NCI-H146 (cell line): Measurements from ENCODE around the gene KDM4F.
"Not testable (repeated sequence)": the region's sequence is repeated elsewhere in the genome, so short reads cannot be mapped to it uniquely, and the experiment has no call there.

Experiments
- DNase-seq: peaks from one replicate; lab custom pipeline; 2025; lab: John Stamatoyannopoulos, UW

The KDM4F gene

DNA sequence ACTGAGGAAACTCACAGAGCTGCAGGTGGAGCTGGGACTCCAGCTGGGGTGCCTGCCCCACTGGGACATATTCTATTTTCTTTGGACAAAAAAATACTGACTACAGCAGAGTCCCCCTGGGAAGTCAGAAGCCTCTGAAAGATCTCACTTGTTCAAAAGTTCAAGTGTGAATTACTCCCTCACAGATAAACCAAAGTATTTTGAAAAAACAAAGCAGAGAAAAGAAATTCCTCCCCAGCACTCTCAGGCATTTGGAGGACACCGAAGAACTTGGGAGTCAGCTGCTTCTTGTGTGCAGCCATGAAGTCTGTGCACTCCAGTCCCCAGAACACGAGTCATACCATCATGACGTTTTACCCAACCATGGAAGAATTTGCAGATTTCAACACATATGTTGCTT is at the start of gene KDM4F:
Gene KDM4F, plus strand, starts transcription at position 301 of the 400 bp plus-strand sequence.
- DNase-seq = not testable (repeated sequence)

DNA sequence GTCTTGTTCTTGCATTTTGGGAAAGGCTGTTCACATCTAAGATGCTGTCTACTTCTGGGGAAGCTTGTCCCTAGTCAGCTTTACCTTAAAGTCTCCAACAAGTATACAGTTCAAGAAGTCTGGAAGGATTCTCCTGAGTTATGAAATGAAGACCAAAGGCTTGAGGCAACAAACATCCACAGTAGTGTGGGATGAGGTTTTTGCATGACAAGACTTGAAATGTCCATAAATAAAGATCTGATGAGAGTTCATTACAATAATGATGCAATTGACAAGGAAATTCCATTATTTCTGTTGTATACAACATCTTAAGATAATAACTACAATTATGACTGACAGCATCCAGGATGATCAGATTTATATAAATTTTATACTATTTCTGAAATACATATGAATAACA is 45.5 kb upstream of the KDM4F start:
- no peak for DNase-seq

DNA sequence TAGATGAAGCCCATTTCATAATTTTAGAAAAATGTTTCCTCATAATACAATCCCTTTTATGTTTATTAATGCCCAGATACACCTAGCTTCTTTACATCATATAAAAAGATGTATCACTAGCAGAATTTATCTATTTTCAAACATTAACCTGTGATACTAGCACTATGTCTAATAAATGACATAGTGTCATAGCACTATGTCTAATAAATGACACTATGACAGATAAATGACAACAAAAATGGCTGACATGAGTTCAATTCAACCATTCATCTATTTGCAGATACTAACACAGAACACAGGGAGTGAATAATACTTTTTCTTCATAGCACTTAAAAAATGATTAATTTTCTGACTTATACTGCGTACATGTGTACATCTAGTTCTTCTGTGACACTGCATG is 43.6 kb upstream of the KDM4F start:
- DNase-seq = no peak

DNA sequence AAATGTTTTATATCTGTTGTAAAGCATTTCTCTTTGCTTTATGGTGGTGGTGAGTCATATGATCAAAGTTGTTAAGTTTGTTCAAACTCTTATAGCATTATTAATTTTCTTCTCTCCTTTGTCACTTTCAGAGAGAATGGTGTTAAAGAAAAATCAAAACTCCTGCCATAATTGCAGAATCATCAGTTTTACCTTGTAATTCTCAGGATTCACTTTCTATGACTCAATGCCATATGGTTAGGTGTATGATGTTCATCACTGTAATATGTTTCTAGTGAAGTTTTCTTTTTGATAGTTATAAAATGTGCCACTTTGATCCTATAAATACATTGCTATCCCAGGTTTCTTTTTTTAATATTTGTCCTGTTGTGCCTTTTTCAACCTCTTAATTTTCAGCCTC is 37.8 kb upstream of the KDM4F start:
- DNase-seq = no peak

DNA sequence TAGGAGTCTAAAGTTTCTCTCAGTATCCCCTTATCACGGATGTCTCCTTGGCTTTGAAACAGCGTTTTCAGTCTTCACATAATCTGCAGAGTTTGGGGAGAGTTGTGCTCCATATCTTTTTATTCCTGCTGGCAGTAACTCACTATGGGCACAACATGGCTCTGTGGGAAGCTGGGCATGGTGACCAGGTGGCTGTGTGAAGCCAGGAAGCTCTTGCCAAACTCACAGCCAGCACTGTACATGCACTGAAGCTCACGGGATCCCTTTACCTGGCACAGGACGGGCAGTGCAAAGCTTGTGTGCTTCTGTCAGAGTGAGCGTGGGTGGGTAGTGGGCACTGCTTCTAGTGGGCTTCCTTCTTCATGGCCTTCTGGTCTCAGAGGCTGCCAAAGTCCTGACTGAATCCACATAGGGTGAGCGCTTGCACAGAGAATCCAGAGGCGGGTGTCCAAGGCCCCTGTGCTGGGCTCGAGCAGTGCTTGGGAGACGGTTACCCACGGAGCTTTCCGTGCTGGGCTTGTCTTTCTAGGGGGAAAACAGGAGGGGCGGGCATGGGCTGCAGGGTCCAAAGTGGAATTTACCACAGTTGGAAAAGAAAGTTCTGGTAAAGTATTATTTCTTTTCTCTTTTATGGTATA is 34.9 kb upstream of the KDM4F start:
- DNase-seq = no peak

DNA sequence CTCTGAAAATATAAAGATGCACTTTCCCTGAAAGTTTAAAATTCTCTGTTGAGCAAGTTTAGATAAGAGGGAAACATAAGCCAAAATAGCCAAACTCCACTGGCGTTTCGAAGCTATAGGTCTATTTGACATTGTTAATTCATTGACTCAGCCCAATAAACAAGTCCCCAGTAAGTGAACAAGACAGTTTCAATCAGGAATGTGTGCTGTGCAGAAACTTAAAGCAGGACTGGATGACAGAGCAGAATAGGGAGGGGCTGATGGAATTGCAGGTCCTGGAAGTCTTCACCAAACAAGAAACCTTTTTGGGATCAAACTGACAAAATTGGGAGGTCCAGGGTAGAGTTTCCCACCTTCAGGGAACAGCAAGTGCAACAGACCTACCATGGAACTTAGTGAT is 33.1 kb upstream of the KDM4F start:
- DNase-seq = no peak

DNA sequence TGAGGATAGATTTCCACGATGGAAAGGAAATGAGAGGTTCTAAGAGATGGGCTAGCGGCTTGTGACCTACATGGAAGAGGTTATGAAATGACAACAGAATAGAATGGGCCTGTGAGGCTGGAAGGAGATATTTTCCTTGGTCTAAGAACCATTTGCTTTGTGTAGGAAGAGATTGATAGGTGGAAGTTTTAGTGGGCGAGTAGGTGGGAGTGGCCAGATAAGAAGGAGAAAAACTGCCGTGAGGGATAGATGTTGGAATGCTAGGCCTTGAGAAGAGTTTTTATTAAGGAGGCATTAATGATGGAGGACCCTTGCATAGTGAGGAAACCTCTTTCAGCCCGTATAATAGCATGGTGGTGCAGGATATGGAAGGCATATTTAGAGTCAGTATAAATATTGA is 27.8 kb upstream of the KDM4F start:
- not testable (repeated sequence) for DNase-seq

DNA sequence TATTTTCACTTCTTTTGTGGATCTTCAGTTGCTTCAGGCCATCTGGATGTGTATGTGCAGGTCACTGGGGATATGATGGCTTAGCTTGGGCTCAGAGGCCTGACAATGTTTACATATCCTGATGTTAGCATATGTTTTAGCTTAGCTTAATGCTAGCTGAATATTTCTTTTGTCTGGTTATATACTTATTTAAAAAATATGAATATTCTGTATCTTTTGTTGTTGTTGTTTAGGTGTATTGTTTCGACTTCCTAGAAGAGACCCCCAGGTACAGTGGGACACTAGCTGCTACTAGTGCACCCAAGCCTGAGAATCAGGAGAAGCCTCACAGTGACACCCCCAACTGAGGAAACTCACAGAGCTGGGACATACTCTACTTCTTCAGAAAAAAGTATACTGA is 24.3 kb upstream of the KDM4F start, which contains the start of gene KDM4E:
Gene KDM4E, plus strand, starts transcription at position 301 of the 400 bp plus-strand sequence. CDS start 300 bp downstream, outside the sequence.
- no peak for DNase-seq

DNA sequence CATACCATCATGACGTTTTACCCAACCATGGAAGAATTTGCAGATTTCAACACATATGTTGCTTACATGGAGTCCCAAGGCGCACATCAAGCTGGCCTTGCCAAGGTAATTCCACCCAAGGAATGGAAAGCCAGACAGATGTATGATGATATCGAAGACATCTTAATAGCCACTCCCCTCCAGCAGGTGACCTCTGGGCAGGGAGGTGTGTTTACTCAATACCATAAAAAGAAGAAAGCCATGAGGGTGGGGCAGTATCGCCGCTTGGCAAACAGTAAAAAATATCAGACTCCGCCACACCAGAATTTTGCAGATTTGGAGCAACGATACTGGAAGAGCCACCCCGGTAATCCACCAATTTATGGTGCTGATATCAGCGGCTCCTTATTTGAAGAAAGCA is 23.6 kb upstream of the KDM4F start:
- DNase-seq = not testable (repeated sequence)

DNA sequence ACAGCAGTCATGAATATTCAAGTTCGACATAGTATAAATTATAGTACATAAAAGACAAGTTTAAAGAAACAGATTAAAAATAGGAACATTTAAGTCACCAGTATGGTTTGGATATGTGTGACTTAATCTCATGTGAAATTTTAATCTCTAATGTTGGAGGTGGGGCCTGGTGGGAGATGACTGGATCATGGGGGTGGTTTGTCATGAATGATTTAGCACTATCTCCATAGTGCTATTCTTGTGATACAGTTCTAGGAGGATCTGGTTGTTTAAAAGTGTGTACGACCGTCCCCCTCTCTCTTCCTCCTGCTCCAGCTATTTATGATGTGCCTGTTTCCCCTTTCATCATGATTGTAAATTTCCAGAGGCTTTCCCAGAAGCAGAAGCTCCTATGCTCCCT is 20.9 kb upstream of the KDM4F start:
- DNase-seq = no peak

DNA sequence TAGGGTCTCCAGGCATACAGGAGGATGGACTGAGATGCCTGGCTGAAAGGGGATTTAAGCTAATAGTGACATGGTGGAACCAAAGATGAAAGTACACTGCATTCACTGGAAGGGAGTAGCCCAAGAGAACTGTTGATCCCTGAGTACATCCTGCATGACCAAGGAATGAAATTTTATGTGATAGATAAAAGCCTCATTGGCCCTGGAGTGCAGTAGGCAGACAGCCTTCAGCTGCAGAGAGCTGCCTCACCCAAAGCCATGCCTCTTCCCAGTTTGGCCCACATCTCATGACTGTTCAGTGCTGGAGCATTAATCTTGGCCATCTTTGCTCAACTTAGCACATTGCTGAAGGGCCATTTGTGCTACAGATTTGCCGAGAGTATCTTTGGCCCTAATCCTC is 16.2 kb upstream of the KDM4F start:
- no peak for DNase-seq

DNA sequence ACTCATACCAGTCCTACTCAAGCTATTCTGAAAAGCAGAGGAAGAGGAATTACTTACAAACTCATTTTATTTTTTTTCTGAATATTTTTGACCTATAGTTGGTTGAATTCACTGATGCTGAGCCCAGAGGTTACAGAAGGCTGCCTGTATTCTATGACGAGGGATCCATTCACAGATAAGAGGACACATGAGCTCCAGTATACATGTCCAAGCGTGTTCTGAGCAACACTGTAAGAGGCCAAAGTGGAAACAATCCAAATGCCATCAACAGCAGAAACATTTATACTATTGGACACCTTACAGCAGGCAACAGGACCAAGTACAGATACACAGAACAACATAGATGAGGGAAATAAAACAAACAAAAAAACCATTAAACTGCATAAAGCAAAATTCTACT is 13.9 kb upstream of the KDM4F start:
- no peak for DNase-seq

DNA sequence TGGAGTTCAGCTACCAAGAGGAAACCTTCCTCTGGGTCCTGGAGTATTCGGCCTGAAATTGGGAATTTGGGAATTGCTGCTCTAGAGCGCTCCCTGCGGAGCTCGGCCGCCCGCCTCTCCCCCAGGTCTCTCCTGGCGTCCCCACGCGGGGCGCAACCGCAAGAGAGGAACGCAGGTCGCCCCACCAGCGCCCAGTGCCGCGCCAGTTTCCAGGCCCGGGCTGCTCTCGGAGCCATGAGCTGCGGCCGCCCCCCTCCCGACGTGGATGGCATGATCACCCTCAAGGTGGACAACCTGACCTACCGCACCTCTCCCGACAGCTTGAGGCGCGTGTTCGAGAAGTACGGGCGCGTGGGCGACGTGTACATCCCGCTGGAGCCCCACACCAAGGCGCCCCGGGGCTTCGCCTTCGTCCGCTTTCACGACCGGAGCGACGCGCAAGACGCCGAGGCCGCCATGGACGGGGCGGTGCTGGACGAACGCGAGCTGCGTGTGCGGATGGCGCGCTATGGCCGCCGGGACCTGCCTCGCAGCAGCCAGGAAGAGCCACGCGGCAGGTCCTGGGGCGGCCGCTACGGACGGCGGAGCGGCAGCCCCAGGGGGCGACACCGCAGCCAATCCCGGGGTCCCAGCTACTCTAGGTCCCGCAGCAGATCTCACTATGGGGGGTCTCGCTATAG is 11.7 kb upstream of the KDM4F start:
- not testable (repeated sequence) for DNase-seq

DNA sequence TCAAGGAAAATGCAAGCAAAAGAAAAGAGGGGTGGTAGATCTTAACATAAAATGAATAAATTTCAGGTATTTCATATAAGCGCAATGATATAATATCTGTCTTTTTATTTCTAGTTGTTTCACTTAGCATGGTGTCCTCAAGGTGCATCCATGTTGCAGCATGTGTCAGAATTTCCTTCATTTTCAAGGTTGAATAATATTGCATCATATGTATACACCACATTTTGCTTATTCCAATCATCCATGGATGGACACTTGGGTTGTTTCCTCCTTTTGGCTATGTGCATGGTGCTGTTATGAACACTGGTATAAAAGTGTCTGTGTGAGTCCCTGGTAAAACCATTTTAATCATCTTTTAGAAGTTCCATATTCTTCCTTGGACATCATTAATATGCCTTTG is 7.0 kb upstream of the KDM4F start:
- DNase-seq = no peak

DNA sequence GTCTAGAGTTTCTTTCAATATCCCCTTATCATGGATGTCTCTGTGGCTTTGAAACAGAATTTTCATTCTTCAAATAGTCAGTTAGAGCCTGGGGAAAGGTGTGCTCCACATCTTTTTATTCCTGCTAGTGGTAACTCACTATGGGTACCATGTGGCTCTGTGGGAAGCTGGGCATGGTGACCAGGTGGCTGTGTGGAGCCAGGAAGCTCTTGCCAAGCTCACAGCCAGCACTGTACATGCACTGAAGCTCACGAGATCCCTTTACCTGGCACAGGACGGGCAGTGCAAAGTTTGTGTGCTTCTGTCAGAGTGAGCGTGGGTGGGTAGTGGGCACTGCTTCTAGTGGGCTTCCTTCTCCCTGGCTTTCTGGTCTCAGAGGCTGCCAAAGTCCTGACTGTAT is 6.3 kb upstream of the KDM4F start:
- DNase-seq = no peak

DNA sequence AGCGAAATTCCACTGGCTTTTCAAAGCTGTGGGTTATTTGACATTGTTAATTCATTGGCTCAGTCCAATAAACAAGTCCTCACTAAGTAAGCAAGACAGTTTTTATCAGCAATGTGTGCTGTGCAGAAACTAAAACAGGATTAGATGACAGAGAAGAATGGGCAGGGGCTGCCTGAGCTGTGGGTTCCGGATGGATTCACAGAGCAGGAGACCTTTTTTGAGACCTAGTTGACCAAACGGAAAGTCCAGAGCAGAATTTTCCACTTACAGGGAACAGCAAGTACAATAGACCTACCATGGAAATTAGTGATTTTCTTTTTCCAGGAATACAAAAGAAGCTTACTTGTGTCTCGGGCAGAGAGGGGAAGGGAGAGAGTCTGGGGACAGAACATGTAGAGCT is 5.2 kb upstream of the KDM4F start:
- DNase-seq = no peak

DNA sequence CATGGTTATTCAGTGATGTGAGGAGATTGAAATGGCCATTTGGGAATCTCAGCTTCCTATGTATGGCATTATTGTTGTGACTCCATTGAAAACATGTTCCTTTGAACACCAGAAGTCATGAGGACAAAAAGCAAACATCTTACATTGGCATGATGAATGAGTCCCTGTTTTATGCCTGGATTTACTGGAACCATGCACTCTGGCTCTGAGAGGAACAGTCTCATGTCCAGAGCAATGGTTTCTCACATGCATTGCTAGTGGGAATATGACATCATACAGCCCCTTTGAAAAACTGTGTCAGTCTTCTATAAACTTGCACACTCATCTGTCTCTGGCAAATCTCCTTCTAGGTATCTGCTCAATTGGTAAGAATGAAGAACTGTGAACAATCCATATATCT is 3.4 kb upstream of the KDM4F start:
- DNase-seq = no peak

DNA sequence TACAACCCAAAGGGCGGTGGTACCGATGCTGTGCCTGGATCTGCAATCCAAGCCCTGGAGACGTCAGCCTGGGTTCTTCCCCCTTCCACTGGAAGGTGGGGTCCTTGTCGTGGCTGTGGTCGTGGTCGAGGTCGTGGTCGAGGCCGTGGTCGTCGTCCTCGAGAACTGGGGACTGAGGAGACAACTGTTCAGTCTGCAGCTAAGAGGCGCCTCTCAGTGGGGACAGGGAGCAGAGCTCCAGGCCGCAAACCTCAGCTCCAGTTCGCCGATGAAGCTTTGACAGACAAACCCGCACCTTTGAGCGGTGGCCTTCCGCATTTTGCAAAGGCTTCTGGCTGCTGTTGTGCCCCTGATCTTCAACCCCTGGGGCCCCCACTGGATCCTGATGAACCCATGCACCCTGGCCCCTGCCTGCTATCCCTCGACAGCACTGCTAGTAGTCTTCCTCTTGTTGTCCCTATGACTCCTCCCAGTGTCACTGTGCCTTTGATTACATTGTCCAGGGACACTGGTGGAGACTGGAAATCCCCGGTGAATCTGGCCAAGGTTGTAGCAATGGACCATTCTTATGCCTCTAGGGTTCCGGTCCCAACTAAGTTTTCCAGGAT is 1.5 kb downstream of the KDM4F start:
- DNase-seq = no peak

DNA sequence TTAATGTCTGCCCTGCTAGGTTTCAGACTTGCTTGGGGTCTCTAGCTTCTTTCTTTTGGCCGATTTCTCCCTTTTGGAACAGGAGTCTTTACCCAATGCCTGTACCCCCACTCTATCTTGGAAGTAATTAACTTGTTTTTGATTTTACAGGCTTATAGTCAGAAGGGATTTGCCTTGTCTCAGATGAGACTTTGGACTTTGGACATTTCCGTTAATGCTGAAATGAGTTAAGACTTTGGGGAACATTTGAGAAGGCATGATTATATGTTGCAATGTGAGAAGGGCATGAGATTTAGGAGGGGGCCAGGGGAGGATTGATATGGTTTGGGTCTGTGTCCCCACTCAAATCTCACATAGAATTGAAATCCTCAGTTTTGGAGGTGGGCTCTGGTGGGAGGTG is 5.1 kb downstream of the KDM4F start:
- DNase-seq = no peak

DNA sequence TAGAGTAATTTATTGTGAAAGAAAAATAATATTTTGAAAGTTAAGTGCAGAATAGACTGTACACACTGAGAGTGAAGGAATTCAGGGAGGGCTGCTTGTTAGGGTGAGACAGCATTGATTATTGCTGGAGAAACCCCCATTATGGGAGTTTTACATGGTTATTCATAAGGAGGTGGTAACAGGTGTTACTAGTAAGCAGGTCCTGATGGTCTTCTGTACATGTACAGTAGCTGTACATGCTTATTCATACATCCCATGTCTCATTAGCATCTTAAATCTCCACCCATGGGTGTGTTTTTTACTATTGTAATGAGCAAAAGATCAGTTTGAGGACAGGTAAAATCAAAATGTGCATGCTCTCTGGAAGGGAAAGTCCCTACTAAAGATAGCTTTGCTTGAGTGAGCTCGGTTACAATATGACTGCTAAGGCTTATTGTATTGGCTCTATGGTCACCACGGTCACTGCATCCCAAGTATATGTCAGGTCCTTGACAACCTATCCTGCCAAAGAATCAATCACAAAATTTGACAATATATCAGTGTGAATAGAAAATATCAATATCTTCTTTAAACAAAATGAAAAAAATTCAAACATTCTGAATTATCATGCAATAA is 6.2 kb downstream of the KDM4F start:
- no peak for DNase-seq

DNA sequence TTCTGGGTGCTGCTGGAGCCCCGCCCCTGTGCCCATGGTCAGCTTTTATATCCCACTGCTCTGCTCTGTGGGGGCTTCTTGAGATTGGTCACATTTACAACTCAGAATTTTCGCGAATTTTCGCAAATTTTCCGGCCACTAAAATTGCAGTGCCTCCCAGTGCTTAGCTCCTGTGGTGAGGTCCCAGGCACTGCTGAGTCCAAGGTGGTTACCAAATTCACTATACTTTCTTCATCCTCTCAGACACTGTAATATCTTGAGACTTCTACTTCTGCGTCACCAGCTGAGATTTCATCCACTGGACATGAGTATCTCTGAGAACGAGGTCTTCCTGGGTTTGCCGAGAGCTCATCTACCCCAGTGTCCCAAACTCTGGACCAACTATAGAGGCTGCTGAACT is 8.7 kb downstream of the KDM4F start:
- DNase-seq = no peak

DNA sequence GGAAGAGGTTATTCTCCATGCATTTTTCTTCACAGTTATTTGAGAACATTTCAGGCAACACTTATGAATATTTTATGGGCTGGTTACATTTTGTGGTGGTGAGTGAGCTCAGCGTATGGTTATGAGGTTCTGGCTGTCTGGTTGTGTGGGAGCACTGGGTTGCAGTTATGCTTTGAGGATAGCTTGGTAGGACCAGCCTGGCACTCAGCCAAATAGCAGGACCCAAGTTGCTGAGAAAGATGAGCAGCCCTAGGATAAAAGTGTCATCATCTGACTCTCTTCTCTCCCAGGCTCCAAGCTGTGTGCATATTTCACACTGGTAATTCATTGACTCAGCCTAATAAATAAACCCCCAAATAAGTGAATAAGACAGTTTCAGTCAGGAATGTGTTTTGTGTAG is 9.4 kb downstream of the KDM4F start:
- no peak for DNase-seq

DNA sequence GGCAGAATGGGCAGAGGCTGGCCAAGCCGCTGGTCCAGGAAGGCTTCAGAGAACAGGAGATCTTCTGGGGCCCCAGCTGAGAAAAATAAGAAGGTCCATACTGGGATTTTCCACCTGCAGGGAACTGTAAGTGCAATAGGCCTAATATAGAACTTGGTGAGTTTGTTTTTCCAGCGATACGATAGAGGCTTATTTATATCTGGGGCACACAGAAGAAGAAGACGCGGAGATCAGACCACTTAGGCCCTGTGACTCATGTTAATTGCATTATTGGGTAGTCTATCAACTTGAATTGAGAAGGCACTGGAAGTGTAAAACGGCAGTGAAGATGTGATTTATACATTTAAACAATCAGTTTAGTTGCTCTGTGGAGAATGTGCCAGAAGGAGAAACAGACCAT is 9.8 kb downstream of the KDM4F start:
- DNase-seq = no peak
